ENCODE results near the gene GSTO2.
"Not testable (repeated sequence)": the region's sequence is repeated elsewhere in the genome, so short reads cannot be mapped to it uniquely, and the experiment has no call there.

GSTO2 gene

GRCh38 chr10:104245066-104245632 is 23.8 kb upstream of the GSTO2 start:
- H3K4me3 ChIP-seq (ENCODE audit: low read depth, low read length): no peak overlapping the region
- in situ Hi-C loops (cut with HindIII; ENCODE audit: low sequenced_read_pairs): no loop called here
- no peak for TF ChIP-seq CTCF (IDR thresholded peaks at IDR 0.05; ENCODE audit: low read depth, low read length)
- no peak for DNase-seq (ENCODE audit: low read depth, low spot score)

- no peak for TF ChIP-seq CTCF (IDR thresholded peaks at IDR 0.05; ENCODE audit: low read depth, low read length)
- no peak overlapping the region for H3K4me3 ChIP-seq (ENCODE audit: low read depth, low read length)
- in situ Hi-C loops (cut with HindIII; ENCODE audit: low sequenced_read_pairs): no loop called here
- peak; percentile 27 for DNase-seq (ENCODE audit: low read depth, low spot score)
These were observed 22.0 kb upstream of the GSTO2 start for GRCh38 chr10:104246976-104247375.

- no peak for TF ChIP-seq CTCF (IDR thresholded peaks at IDR 0.05; ENCODE audit: low read depth, low read length)
- in situ Hi-C loops (cut with HindIII; ENCODE audit: low sequenced_read_pairs): no loop called here
- H3K4me3 ChIP-seq (ENCODE audit: low read depth, low read length): no peak overlapping the region
- no peak for DNase-seq (ENCODE audit: low read depth, low spot score)
These were observed 21.4 kb upstream of the GSTO2 start for GRCh38 chr10:104247513-104248146.

- H3K4me3 ChIP-seq (ENCODE audit: low read depth, low read length); in situ Hi-C loops (cut with HindIII; ENCODE audit: low sequenced_read_pairs); DNase-seq (ENCODE audit: low read depth, low spot score): not testable (repeated sequence)
These were observed 20.1 kb upstream of the GSTO2 start for GRCh38 chr10:104248931-104249330.

GRCh38 chr10:104250371-104250770 is 18.6 kb upstream of the GSTO2 start:
- no peak for DNase-seq (ENCODE audit: low read depth, low spot score)
- in situ Hi-C loops (cut with HindIII; ENCODE audit: low sequenced_read_pairs): no loop called here
- no peak for TF ChIP-seq CTCF (IDR thresholded peaks at IDR 0.05; ENCODE audit: low read depth, low read length)
- H3K4me3 ChIP-seq (ENCODE audit: low read depth, low read length): no peak overlapping the region

GRCh38 chr10:104251443-104251842 is 17.5 kb upstream of the GSTO2 start:
- no peak for DNase-seq (ENCODE audit: low read depth, low spot score)
- in situ Hi-C loops (cut with HindIII; ENCODE audit: low sequenced_read_pairs): no loop called here
- H3K4me3 ChIP-seq (ENCODE audit: low read depth, low read length): no peak overlapping the region
- no peak for TF ChIP-seq CTCF (IDR thresholded peaks at IDR 0.05; ENCODE audit: low read depth, low read length)

GRCh38 chr10:104252368-104252767 is 16.6 kb upstream of the GSTO2 start:
- no peak for DNase-seq (ENCODE audit: low read depth, low spot score)
- TF ChIP-seq CTCF (IDR thresholded peaks at IDR 0.05; ENCODE audit: low read depth, low read length): no peak
- H3K4me3 ChIP-seq (ENCODE audit: low read depth, low read length): no peak overlapping the region
- in situ Hi-C loops (cut with HindIII; ENCODE audit: low sequenced_read_pairs): no loop called here

Measured in astrocyte of the spinal cord (primary cell).